ENCODE results near the gene CLSTN2. TPM values are rescaled to one million over a fixed set of nuclear protein-coding genes. Genes with fewer than 3 reads are reported as not detected.

CLSTN2 gene
- total and polyA plus RNA-seq, 2 of the 8 experiments (the other 6 are each of a cell fraction or from before 2014, with no cell fraction given), result 0.39 to 0.52 TPM

GRCh38 chr3:140006331-140006730 is 71.3 kb downstream of the CLSTN2 start (continued):
- TF ChIP-seq RXRA (IDR thresholded peaks at IDR 0.05; ENCODE audit: insufficient read depth, low read depth, low read length), result no peak
- no peak for TF ChIP-seq CHD2 (IDR thresholded peaks at IDR 0.05; ENCODE audit: low read length)

Data from H1 (cell line).